Gastroesophageal sphincter (tissue), 3 donors: ENCODE results near the gene SLC13A4.

Experiments
- CTCF ChIP-seq, 4 experiments: fragments of 200-600 bp in 2 of 4; fragments of 450-650 bp in 2 of 4; sonication (generic) in 1 of 4; IDR thresholded peaks; one replicate each; pipeline ENCODE4 v1.5.1; 2017 to 2019; ENCODE audit warnings: antibody characterized with exemption in 4 of 4, mild to moderate bottlenecking in 2 of 4, moderate library complexity in 2 of 4
- EP300 ChIP-seq: sonication (generic); formaldehyde crosslinking; IDR thresholded peaks from one replicate; pipeline ENCODE4 v1.6.1; 2017; ENCODE audit warnings: antibody characterized with exemption, mild to moderate bottlenecking
- POLR2A ChIP-seq, 2 donors: fragments of 450-650 bp; IDR thresholded peaks; one replicate each; pipeline ENCODE4 v1.6.1; 2017; ENCODE audit warnings: antibody characterized with exemption in 2 of 2, mild to moderate bottlenecking in 2 of 2, moderate library complexity in 1 of 2

- TF ChIP-seq EP300, result no peak
- no peak for TF ChIP-seq CTCF (IDR thresholded peaks at IDR 0.05)
- TF ChIP-seq POLR2A (IDR thresholded peaks at IDR 0.05), result no peak
Observed at GRCh38 chr7:135684699-135685098, 43.3 kb downstream of the SLC13A4 start.
